HG02610 (cell line): ENCODE results near the gene RPL13A.
"Not testable (repeated sequence)": the region's sequence is repeated elsewhere in the genome, so short reads cannot be mapped to it uniquely, and the experiment has no call there.

Experiments used
- ATAC-seq: cut with Tn5 transposase; IDR thresholded peaks from one replicate; pipeline ENCODE4 v1.9.1; 2021; ENCODE audit warnings: mild to moderate bottlenecking, moderate library complexity; ENCODE audit not compliant: unreplicated experiment

RPL13A gene

GRCh38 chr19:49455773-49456172 is 31.6 kb upstream of the RPL13A start:
- no peak for ATAC-seq

DNA sequence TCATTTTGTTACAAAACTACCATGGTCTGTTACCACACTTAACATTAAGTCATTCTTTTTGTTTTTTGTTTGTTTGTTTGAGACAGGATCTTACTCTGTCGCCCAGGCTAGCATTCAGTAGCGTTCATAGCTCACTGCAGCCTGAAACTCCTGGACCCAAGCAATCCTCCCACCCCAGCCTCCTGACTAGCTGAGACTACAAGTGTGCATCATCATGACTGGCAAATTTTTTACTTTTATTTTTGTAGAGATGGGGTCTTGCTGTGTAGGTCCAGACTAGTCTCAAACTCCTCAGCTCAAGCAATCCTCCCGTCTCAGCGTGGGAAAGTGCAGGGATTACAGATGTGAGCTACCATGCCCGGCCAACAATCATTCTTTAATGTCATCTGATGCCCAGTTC is 31.1 kb upstream of the RPL13A start:
- no peak for ATAC-seq

- no peak for ATAC-seq
Measured at GRCh38 chr19:49458567-49458903, 28.9 kb upstream of the RPL13A start.

DNA sequence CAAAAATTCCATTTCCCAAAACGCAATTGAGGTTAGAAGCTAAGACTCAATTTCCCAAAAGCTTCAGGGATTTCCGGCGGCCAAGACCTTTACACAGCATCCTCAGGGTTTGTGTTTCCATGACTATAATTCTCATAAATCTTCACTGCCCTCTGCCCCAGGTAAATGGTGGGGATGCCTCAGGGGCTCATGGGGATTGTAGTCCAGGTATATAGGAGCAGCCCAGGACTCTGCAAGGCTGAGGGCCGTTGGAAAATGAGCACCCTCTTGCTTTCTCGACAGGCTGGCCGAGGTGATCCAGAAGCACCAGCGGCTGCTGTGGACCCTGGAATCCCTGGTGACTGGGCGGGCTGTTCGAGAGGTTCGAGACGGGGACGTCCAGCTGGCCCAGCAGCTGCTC is 28.0 kb upstream of the RPL13A start:
- no peak for ATAC-seq

GRCh38 chr19:49461130-49461529 is 26.3 kb upstream of the RPL13A start:
- not testable (repeated sequence) for ATAC-seq

- ATAC-seq, result no peak
Measured at GRCh38 chr19:49461656-49462055, 25.8 kb upstream of the RPL13A start.

DNA sequence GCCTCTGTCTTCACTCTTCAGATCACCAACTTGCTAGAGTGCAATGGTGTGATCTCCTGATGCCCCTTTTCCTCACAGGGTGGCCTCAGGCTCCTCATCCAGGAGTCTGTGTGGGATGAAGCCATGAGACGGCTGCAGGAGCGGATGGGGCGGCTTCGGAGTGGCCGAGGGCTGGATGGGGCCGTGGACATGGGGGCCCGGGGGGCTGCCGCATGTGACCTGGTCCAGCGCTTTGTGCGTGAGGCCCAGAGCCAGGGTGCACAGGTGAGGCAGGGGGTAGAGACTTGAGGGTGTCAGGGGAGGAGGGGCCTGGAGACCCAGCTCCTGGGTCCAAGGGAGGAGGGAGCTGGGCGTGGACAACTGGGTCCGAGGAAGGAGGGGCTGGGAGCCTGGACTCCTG is 24.9 kb upstream of the RPL13A start:
- ATAC-seq, result no peak

GRCh38 chr19:49463960-49464740 is 23.3 kb upstream of the RPL13A start:
- ATAC-seq, result no peak

- no peak for ATAC-seq
Measured at GRCh38 chr19:49465371-49465770, 22.0 kb upstream of the RPL13A start.

DNA sequence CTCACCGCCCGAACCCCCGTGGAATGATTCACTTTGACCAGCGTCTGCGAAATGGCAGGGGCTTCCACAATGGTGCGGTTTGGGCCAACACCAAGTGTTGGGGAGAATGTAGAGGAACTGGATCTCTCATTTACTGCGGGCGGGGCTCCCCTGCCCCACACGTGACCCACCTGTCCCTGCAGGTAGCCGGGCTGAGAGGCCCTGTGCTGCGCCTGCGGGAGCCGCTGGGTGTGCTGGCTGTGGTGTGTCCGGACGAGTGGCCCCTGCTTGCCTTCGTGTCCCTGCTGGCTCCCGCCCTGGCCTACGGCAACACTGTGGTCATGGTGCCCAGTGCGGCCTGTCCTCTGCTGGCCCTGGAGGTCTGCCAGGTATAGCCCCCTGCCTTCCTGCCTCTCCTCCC is 19.2 kb upstream of the RPL13A start:
- no peak for ATAC-seq

DNA sequence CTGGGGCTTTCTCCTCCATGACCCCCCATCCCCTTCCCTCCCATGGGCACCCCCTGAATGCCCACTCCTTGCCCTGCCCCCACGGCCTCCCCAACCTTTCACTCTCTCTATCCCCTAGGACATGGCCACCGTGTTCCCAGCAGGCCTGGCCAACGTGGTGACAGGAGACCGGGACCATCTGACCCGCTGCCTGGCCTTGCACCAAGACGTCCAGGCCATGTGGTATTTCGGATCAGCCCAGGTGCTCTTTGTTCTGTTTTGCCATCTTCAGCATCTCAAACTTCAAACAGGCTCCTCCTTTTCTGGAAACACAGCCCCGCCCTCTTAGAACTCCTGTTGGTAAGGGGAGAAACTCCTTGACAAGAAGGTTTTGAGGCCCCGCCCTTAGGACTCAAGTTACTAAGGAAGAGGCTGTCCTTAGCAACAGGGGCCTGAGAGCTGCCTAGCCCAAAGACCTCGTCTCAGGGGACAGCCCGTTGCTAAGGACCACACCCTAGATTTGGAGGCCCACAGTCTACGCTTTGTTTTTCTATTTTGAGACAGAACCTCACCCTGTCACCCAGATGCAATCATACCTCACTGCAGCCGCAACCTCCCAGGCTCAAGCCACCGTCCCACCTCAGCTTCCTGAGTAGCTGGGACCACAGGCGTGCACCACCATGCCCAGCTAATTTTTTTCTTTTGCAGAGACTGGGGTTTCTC is 18.5 kb upstream of the RPL13A start:
- peak; percentile 62 for ATAC-seq

DNA sequence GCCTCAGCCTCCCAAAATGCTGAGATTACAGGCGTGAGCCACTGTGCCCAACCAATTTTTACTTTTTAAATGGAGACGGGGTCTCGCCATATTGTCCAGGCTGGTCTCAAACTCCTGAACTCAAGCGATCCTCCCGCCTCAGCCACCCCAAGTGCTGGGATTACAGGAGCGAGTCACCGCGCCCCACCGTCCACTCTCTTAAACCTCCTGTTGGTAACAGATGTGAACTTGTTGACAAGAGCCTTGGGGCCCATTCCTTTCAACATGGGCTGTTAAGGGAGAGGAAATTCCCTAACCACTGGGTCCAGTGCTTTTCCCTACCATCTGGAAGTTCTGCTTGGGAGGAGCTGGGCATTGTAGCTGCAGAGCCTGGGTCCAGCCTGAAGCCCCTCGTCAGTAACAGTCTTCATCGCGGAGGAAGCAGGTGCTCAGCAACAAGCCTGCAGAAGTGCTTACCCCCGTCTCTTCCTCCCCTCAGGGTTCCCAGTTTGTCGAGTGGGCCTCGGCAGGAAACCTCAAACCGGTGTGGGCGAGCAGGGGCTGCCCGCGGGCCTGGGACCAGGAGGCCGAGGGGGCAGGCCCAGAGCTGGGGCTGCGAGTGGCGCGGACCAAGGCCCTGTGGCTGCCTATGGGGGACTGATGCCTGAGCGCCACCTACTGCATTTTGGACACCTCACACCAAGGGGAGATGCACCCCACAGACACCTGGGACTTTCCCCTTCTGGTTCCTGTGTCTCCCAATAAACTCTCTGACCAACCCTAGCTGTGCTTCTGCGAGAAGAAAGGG is 17.4 kb upstream of the RPL13A start:
- ATAC-seq, result peak; percentile 51

DNA sequence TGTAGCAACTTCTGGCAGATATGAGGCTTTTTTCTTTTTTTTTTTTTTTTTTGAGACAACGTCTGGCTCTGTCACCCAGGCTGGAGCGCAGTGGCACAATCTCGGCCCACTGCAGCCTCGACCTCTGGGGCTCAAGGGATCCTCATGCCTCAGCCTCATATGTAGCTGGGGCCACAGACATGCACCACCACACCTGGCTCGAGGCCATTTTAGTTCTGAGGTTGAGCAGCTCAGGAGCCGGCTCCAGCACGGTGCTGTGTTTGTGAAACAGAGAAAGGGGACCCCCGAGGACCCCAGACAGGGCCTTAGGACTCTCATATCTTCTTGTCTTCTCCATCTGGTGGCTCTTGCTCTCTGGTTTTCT is 16.8 kb upstream of the RPL13A start:
- no peak for ATAC-seq

DNA sequence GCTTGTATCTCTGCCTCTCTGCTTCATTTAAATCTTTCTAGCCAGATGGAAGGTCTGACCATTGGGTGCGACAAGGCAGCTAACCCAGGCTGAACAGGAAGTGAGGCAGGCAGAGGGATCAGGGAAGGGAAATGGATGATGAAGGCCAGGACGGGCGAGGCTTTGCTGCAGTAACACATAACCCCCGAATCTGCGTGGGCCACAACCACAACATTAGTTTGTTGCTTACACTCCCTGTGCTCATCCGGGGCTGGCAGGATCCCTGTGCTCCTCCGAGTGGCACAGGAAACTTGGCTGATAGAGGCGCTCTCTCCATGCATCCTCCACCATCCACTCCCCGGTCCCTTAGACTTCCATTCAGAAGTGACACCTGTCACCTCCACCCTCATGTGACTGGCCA is 14.5 kb upstream of the RPL13A start:
- no peak for ATAC-seq

- not testable (repeated sequence) for ATAC-seq
Measured at GRCh38 chr19:49473501-49473867, 13.9 kb upstream of the RPL13A start.

GRCh38 chr19:49473868-49474541 is 13.4 kb upstream of the RPL13A start, which contains the start of gene FLT3LG:
TSS of gene FLT3LG (plus strand) at chr19:49474215. CDS start at chr19:49474640, 425 bp downstream.
- ATAC-seq, result peak; percentile 33

- ATAC-seq, result no peak
Measured at GRCh38 chr19:49474542-49474924, 12.9 kb upstream of the RPL13A start.

DNA sequence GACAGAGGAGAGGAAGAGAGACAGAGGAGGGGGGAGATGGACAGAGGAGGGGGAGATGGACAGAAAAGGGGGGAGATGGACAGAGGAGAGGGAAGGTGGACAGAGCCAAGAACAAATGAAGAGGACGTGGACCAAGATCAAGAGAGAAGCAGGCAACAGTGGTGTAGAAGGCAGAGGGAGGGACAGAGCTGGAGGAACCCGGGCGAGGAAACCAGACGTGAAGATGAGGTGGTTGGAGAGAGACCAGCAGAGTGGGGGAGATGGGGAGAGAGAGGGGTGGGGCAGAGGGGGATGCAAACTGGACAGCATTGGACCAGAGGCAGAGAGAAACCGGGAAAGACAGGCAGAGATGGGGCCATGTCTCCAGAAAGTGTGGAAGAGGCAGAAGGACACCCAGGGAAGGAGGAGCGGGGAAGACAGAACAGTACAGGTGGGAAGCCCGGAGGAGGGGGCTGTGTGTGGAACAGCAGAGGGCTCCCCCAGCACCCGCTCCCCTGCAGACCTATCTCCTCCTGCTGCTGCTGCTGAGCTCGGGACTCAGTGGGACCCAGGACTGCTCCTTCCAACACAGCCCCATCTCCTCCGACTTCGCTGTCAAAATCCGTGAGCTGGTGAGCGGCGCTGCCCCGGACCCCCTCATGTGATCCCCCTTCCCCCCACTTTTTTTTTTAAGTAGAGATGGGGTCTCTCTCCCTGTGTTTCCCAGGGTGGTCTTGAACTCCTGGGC is 12.1 kb upstream of the RPL13A start:
- no peak for ATAC-seq

- ATAC-seq, result no peak
Measured at GRCh38 chr19:49475995-49476880, 11.2 kb upstream of the RPL13A start.
